Measurements from ENCODE around the gene TSPAN32. TPM values are rescaled to one million over a fixed set of nuclear protein-coding genes. Genes with fewer than 3 reads are reported as not detected.

Gene TSPAN32
- total and polyA plus RNA-seq, 2 donors (not counting 3 experiments of a cell fraction or from before 2014, with no cell fraction given): not detected

DNA sequence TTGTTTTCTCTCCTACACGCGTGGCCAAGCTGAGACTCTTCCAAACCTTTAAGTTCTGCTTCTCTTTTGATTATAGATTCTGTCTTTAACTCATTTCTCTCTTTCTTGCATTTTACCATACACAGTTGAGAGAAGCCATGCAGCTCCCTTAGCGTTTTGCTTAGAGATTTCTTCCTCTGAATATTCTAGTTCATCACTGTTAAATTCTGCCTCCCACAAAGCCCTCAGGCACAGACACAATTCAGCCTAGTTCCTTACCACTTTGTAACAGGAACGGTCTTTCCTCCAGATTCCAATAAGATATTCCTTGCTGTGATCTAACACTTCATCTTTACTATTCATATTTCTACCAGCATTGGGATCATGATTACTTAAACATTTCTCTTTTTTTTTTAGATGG lies 50.6 kb downstream of the TSPAN32 start:
- no peak overlapping the region for H2AFZ ChIP-seq (ENCODE audit: low read depth, low read length)
- no peaks in the 10 kb centered on the region for H4K20me1 ChIP-seq (replicated peaks; ENCODE audit: control insufficient read depth, extremely low read depth, insufficient read depth, low read length)
- H3K27ac ChIP-seq (ENCODE audit: insufficient read depth, low read depth, low read length): no peak overlapping the region
- H3K9me3 ChIP-seq (replicated peaks; ENCODE audit: control insufficient read depth, insufficient read depth, low read length): no peaks in the 10 kb centered on the region
- POLR2A ChIA-PET: no interaction called here
- H3K4me3 ChIP-seq (replicated peaks in 1 of 3; ENCODE audit: insufficient read depth in 1 of 3, low read depth in 1 of 3, low read length in 3 of 3): no peak overlapping the region
- dilution Hi-C loops (cut with MboI; ENCODE audit: extremely low pct_ligation_motif_present, low sequenced_read_pairs): no loop called here
- peaks cover 2% of the 10 kb centered on the region in 2 experiments for H3K27me3 ChIP-seq (ENCODE audit: control insufficient read depth in 2 of 2, insufficient read depth in 2 of 2, low read length in 2 of 2)
- no peak overlapping the region for H3K4me2 ChIP-seq (ENCODE audit: insufficient read depth, low read length)
- no peak for FAIRE-seq
- no peaks in the 10 kb centered on the region for H3K4me1 ChIP-seq (ENCODE audit: control insufficient read depth, extremely low read depth, insufficient read depth, low read length)
- no peak overlapping the region for H3K9ac ChIP-seq (replicated peaks; ENCODE audit: extremely low read depth, insufficient read depth, low read length)
- DNase-seq (ENCODE audit: low read depth, low spot score): no peak
- H3K9me1 ChIP-seq (replicated peaks; ENCODE audit: control insufficient read depth, extremely low read depth, insufficient read depth, low read length): no peaks in the 10 kb centered on the region
- no peaks in the 10 kb centered on the region for H3K79me2 ChIP-seq (ENCODE audit: control insufficient read depth, insufficient read depth, low read length)
- no TSS peak for BruUV-seq (replicated peaks)
- intact Hi-C loops (cut with micrococcal nuclease): no loop called here
- H3K36me3 ChIP-seq (ENCODE audit: control insufficient read depth in 2 of 2, extremely low read depth in 1 of 2, insufficient read depth in 2 of 2, low read length in 2 of 2): no peaks in the 10 kb centered on the region
- no peak for TF ChIP-seq POLR2AphosphoS5 (IDR thresholded peaks at IDR 0.05; ENCODE audit: insufficient read depth, low read depth, low read length)
- TF ChIP-seq JUN (IDR thresholded peaks at IDR 0.05; ENCODE audit: borderline replicate concordance, insufficient read depth, insufficient read length, low read depth): no peak
- no peak for TF ChIP-seq FOS (IDR thresholded peaks at IDR 0.05; ENCODE audit: borderline replicate concordance, insufficient read depth, low read length)
- TF ChIP-seq POLR2A (IDR thresholded peaks at IDR 0.05; ENCODE audit: low read depth, low read length): no peak
- TF ChIP-seq MYC (IDR thresholded peaks at IDR 0.05; ENCODE audit: low read depth, low read length): no peak
- no peak for TF ChIP-seq EZH2 (IDR thresholded peaks at IDR 0.05; ENCODE audit: borderline replicate concordance, low read depth, low read length, severe bottlenecking)
- TF ChIP-seq, protein P1, sequence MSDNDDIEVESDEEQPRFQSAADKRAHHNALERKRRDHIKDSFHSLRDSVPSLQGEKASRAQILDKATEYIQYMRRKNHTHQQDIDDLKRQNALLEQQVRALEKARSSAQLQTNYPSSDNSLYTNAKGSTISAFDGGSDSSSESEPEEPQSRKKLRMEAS (IDR thresholded peaks at IDR 0.05; ENCODE audit: insufficient read depth, insufficient read length): no peak
- no peak for TF ChIP-seq GATA2 (IDR thresholded peaks at IDR 0.05; ENCODE audit: insufficient read depth, insufficient read length, low read depth, low read length)
- TF ChIP-seq, protein P2, sequence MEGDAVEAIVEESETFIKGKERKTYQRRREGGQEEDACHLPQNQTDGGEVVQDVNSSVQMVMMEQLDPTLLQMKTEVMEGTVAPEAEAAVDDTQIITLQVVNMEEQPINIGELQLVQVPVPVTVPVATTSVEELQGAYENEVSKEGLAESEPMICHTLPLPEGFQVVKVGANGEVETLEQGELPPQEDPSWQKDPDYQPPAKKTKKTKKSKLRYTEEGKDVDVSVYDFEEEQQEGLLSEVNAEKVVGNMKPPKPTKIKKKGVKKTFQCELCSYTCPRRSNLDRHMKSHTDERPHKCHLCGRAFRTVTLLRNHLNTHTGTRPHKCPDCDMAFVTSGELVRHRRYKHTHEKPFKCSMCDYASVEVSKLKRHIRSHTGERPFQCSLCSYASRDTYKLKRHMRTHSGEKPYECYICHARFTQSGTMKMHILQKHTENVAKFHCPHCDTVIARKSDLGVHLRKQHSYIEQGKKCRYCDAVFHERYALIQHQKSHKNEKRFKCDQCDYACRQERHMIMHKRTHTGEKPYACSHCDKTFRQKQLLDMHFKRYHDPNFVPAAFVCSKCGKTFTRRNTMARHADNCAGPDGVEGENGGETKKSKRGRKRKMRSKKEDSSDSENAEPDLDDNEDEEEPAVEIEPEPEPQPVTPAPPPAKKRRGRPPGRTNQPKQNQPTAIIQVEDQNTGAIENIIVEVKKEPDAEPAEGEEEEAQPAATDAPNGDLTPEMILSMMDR (IDR thresholded peaks at IDR 0.05; ENCODE audit: extremely low read depth in 1 of 2, insufficient read depth in 1 of 2, low read depth in 1 of 2, low read length in 2 of 2): no peak
- CTCF ChIA-PET: no interaction called here

All from endothelial cell of umbilical vein (primary cell).